ENCODE measurements around the gene NFU1.

GRCh38 chr2:69450735-69451416 is 13.6 kb upstream of the NFU1 start:
- no peak for TF ChIP-seq CTCF (conservative IDR thresholded peaks at IDR 0.05; ENCODE audit: low read length)
- TF ChIP-seq EZH2phosphoT487 (IDR thresholded peaks at IDR 0.05; ENCODE audit: borderline replicate concordance, low read depth, low read length): no peak

Measured in OCI-LY7 (cell line).